Natural killer cell (primary cell): ENCODE data around the gene MLXIP. TPM values are rescaled to one million over a fixed set of nuclear protein-coding genes. Genes with fewer than 3 reads are reported as not detected.

ENCODE experiments used
- ATAC-seq, 3 donors: fragments of 150-1000 bp in 2 of 3; fragments of 200-7000 bp in 1 of 3; cut with Tn5 transposase; 1 replicate in 1 of 3; 2 replicates in 2 of 3; pipeline ENCODE4 v1.10.0; 2021; ENCODE audit warnings: mild to moderate bottlenecking in 2 of 3, moderate library complexity in 2 of 3
- DNase-seq, 2 donors: peaks; one replicate each; pipeline versions ENCODE4 v3.0.0 to v3.0.0-alpha.2; 2013 to 2021; ENCODE audit warnings: mixed read lengths in 1 of 2
- H3K27ac ChIP-seq: one replicate; pipeline ENCODE4 v1.5.1; 2013; ENCODE audit warnings: mild to moderate bottlenecking, low read length
- H3K27me3 ChIP-seq: one replicate; pipeline ENCODE4 v1.6.1; 2013; ENCODE audit warnings: low read length; ENCODE audit not compliant: control insufficient read depth, insufficient read depth
- H3K36me3 ChIP-seq: one replicate; pipeline ENCODE4 v1.6.1; 2013; ENCODE audit warnings: low read length; ENCODE audit not compliant: control insufficient read depth, insufficient read depth
- H3K4me1 ChIP-seq: one replicate; pipeline ENCODE4 v1.6.1; 2013; ENCODE audit warnings: low read length; ENCODE audit not compliant: control insufficient read depth, insufficient read depth
- H3K4me3 ChIP-seq: one replicate; pipeline ENCODE4 v1.5.1; 2013; ENCODE audit warnings: low read length
- H3K9me3 ChIP-seq: one replicate; pipeline ENCODE4 v1.6.1; 2013; ENCODE audit warnings: low read length; ENCODE audit not compliant: control insufficient read depth, insufficient read depth
- H3K27ac Mint-ChIP-seq, 2 donors: one replicate each; pipeline ENCODE4 v1.8.0; 2022; ENCODE audit warnings: mild to moderate bottlenecking in 2 of 2, mixed read lengths in 2 of 2, moderate library complexity in 1 of 2
- H3K27me3 Mint-ChIP-seq, 2 donors: one replicate each; pipeline ENCODE4 v1.8.0; 2022; ENCODE audit warnings: low read depth in 2 of 2, mixed read lengths in 2 of 2
- H3K36me3 Mint-ChIP-seq: one replicate; pipeline ENCODE4 v1.8.0; 2022; ENCODE audit warnings: mixed read lengths
- H3K4me1 Mint-ChIP-seq, 2 donors: one replicate each; pipeline ENCODE4 v1.8.0; 2022; ENCODE audit warnings: mixed read lengths in 2 of 2
- H3K4me3 Mint-ChIP-seq: one replicate; pipeline ENCODE4 v1.8.0; 2022; ENCODE audit warnings: mild to moderate bottlenecking, moderate library complexity, mixed read lengths
- H3K9me3 Mint-ChIP-seq, 2 donors: one replicate each; pipeline ENCODE4 v1.8.0; 2022; ENCODE audit warnings: mixed read lengths in 2 of 2
- WGBS: methylation state at CpG from one replicate; pipeline ENCODE4 v1.1.7; 2013; ENCODE audit warnings: missing lambda C conversion rate; ENCODE audit not compliant: insufficient coverage; 5-methylcytosine and 5-hydroxymethylcytosine counted together
- intact Hi-C: fragments of 100-400 bp; cut with micrococcal nuclease; formaldehyde crosslinking; loops from one replicate; pipeline ENCODE4 v1.14.2; 2022
- total RNA-seq, 4 donors: library from RNA; stranded (reverse); fragments of 120-200 nt in 1 of 4; gene quantifications; one replicate each; pipeline versions ENCODE4 v1.2.3 to v1.2.4, GENCODE V29; 2013 to 2022
- TF ChIP-seq, protein P1 (sequence below): fragments of 200-600 bp; IDR thresholded peaks from one replicate; pipeline ENCODE4 v1.8.0; 2022; ENCODE audit warnings: antibody characterized with exemption

Gene MLXIP
- total RNA-seq, 3 donors from 2014 or later (not counting 1 experiment from before 2014, with no cell fraction given): 83.8 to 92.4 (median 86.1) TPM

DNA sequence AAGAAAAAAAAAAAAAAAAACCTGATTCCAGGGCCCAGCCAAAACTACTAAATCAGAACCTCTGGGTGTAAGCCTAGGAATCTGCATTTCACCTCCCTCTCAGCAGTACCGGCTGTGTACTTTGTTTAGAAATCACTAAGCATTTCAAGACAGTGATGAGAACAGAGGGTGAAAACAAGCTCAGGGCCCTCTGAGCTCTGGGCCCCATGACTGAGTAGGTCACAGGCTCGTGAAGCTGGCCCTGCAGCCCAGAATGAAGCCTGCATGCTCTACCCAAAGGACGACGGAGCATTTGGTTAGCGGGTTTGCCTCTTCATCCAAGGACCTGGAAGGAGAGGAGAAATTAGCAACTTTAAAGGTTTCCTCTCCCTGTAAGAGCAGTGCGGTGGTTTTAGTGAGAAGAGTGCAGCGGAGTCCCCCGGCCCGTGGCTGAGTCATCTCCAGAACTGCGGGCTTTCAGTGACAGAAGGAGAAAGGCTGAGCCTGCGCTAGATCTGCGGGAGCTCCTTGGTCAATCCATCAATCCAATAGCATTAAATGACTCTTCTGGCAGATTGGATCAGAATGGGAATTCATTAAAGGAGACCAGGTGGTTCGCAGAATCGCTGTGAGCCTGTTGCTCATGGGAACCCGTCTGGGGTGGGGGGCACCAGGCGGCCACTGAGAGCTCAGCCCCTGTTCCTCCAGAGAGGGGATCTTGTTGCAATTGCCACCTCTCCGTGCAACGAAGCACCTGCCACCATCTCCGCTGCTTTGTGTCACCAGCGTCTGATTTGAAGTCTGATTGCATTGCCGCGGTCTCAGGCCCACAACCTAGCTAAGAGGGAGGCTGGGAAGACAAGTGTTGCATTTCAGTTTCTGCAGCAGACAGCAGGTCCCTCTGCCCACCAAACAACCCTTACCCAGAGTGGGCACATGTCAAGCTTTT lies 88.1 kb downstream of the MLXIP start:
- H3K27ac ChIP-seq: no peak overlapping the region
- DNase-seq (peak in 1 of 2 donors; percentile 57), ATAC-seq (peak in 1 of 3 donors; percentile 62)
- Mint-ChIP-seq H3K9me3 (no peaks in the 10 kb centered on the region), H3K27ac (no peak overlapping the region), H3K27me3 (no peaks in the 10 kb centered on the region), H3K4me1 (peaks cover 17% of the 10 kb centered on the region in 2 donors), H3K4me3 (no peak overlapping the region), H3K36me3 (no peaks in the 10 kb centered on the region)
- no peaks in the 10 kb centered on the region for H3K9me3 ChIP-seq
- WGBS: 66% methylated on average over 22 of the region's 22 CpGs
- H3K27me3 ChIP-seq: no peaks in the 10 kb centered on the region
- intact Hi-C loops: no loop called here
- peaks cover 33% of the 10 kb centered on the region for H3K4me1 ChIP-seq
- no peaks in the 10 kb centered on the region for H3K36me3 ChIP-seq
- TF ChIP-seq, protein P1, sequence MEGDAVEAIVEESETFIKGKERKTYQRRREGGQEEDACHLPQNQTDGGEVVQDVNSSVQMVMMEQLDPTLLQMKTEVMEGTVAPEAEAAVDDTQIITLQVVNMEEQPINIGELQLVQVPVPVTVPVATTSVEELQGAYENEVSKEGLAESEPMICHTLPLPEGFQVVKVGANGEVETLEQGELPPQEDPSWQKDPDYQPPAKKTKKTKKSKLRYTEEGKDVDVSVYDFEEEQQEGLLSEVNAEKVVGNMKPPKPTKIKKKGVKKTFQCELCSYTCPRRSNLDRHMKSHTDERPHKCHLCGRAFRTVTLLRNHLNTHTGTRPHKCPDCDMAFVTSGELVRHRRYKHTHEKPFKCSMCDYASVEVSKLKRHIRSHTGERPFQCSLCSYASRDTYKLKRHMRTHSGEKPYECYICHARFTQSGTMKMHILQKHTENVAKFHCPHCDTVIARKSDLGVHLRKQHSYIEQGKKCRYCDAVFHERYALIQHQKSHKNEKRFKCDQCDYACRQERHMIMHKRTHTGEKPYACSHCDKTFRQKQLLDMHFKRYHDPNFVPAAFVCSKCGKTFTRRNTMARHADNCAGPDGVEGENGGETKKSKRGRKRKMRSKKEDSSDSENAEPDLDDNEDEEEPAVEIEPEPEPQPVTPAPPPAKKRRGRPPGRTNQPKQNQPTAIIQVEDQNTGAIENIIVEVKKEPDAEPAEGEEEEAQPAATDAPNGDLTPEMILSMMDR: no peak
- H3K4me3 ChIP-seq: no peak overlapping the region

- TF ChIP-seq, protein P1: no peak
- Histone ChIP-seq H3K4me3 (no peak overlapping the region), H3K36me3 (no peaks in the 10 kb centered on the region), H3K27me3 (no peaks in the 10 kb centered on the region), H3K4me1 (peaks cover 26% of the 10 kb centered on the region), H3K9me3 (no peaks in the 10 kb centered on the region), H3K27ac (no peak overlapping the region)
- H3K9me3 Mint-ChIP-seq: no peaks in the 10 kb centered on the region
- intact Hi-C loops: no loop called here
- WGBS: 89% methylated on average over 9 of the region's 10 CpGs
- H3K4me3 Mint-ChIP-seq: no peak overlapping the region
- H3K27ac Mint-ChIP-seq: no peak overlapping the region
- H3K4me1 Mint-ChIP-seq: peaks cover 9 to 10% of the 10 kb centered on the region in 2 donors
- no peak for ATAC-seq
- no peaks in the 10 kb centered on the region for H3K36me3 Mint-ChIP-seq
- no peaks in the 10 kb centered on the region for H3K27me3 Mint-ChIP-seq
- DNase-seq: no peak
Observed at GRCh38 chr12:122167356-122167925, 88.9 kb downstream of the MLXIP start.

- H3K27me3 ChIP-seq: no peaks in the 10 kb centered on the region
- intact Hi-C loops: no loop called here
- H3K9me3 ChIP-seq: no peaks in the 10 kb centered on the region
- no peak overlapping the region for H3K27ac ChIP-seq
- ATAC-seq (no peak), DNase-seq (no peak)
- Mint-ChIP-seq H3K9me3 (no peaks in the 10 kb centered on the region), H3K27me3 (no peaks in the 10 kb centered on the region), H3K4me1 (no peaks in the 10 kb centered on the region), H3K27ac (no peak overlapping the region), H3K4me3 (no peak overlapping the region), H3K36me3 (no peaks in the 10 kb centered on the region)
- H3K36me3 ChIP-seq: no peaks in the 10 kb centered on the region
- no peak overlapping the region for H3K4me3 ChIP-seq
- H3K4me1 ChIP-seq: peaks cover 15% of the 10 kb centered on the region
- TF ChIP-seq, protein P1: no peak
- WGBS: 91% methylated on average over 2 of the region's 3 CpGs
Observed at GRCh38 chr12:122168492-122168891, 89.9 kb downstream of the MLXIP start.
